GM21526 (cell line): ENCODE data around the gene GCDH.
"Not testable (repeated sequence)": the region's sequence is repeated elsewhere in the genome, so short reads cannot be mapped to it uniquely, and the experiment has no call there.

ENCODE experiments used
- ATAC-seq: cut with Tn5 transposase; IDR thresholded peaks from one replicate; pipeline ENCODE4 v1.9.1; 2021; ENCODE audit warnings: moderate library complexity; ENCODE audit not compliant: unreplicated experiment, low FRiP score

GCDH gene

DNA sequence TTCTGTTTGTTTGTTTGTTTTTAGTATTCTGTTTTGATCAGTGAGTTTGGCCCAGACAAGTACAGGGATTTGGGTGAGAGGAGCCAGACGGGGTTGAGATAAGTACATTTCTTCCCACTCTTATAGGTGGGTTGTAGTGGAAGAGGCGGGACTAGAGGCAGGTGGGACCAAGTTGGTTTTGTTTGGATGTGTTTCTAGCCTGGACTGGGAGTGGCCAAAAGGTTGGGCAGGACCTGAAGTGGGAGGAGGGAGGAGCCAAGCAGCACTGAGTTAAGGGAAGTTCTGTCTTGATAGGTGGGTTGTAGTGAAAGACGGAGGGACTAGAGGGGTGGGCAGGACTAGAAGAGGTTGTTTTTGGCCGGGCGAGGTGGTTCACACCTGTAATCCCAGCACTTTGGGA lies 18.7 kb upstream of the GCDH start:
- no peak for ATAC-seq

GRCh38 chr19:12872941-12873890 lies 17.7 kb upstream of the GCDH start:
- ATAC-seq, result no peak

DNA sequence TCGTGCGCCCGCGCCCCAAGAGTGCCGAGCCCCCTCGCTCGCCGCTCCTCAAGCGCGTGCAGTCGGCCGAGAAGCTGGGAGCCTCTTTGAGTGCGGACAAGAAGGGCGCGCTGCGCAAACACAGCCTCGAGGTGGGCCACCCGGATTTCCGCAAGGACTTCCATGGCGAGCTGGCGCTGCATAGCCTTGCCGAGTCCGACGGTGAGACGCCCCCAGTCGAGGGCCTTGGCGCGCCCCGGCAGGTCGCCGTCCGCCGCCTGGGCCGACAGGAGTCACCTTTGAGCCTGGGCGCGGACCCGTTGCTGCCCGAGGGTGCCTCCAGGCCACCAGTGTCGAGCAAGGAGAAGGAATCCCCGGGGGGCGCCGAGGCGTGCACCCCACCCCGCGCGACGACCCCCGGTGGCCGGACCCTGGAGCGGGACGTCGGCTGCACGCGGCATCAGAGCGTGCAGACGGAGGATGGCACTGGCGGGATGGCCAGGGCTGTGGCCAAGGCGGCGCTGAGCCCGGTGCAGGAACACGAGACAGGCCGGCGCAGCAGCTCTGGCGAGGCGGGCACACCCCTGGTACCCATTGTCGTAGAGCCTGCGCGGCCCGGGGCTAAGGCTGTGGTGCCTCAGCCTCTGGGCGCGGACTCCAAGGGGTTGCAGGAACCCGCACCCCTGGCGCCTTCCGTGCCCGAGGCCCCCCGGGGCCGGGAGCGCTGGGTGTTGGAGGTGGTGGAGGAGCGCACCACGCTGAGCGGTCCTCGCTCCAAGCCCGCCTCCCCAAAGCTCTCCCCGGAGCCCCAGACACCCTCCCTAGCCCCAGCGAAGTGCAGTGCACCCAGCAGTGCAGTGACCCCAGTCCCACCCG lies 16.8 kb upstream of the GCDH start:
- ATAC-seq, result no peak

GRCh38 chr19:12875086-12875485 lies 15.9 kb upstream of the GCDH start:
- no peak for ATAC-seq

DNA sequence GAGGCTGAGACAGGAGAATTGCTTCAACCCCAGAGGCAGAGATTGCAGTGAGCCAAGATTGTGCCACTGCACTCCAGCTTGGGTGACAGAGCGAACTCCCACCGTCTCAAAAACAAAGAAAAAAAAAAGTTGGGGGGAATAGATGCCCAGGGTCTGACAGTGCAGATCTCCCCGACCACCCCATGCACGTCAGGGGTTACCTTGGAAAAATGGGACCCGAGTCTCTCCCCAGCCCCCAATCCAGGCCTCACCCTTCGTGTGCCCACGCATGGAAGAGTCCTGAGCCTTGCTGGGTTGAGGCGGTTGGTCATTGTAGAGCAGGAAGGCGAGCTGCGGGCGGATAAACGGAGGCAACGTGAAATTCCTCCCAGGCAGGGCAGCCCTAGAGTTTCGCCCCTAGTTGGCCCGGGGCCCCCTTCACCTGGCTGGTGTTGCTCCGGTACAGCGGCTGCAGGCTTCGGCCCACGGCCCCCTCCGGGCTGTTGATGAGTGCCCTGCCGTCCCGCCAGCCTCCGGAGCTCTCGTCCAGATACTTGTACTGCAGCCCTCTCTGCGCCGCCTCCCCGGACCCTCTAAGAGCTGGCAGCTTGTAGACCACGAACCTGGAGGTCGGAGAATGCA lies 10.3 kb upstream of the GCDH start:
- peak; percentile 10 for ATAC-seq

DNA sequence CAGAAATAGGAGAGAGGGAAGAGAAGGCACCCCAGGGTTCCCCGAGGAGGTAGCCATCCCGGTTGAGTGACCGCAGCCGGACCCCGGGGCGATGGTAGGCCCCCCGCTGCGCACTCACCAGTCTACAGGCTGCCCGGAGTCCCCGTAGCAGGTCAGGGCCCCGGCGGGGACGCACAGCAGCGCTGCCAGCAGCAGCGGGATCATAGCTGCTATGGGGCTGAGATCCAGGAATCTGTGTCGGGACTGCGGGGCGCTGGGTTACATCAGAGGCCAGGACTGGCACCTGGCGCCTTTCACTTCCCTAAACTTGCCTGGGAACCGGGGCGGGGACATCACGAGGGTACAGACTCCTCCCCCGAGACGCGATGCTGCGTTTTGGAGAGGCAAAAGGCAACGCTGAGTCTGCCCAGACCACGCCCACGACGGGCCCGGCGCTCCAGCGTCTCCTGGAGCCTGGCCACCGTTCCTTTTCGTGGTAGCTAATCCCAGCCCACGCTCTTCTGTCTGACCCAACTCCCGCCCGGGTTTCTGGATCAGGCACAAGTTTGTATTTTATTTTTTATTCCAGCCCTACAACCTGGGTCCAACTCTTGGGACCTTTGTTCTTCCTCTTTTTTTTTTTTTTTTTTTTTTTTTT lies 9.7 kb upstream of the GCDH start, which contains the start of gene DNASE2:
DNASE2 (minus strand) TSS at position 278 of the 637 bp plus-strand sequence; CDS start at position 204, 74 bp downstream.
- peak; percentile 68 for ATAC-seq

DNA sequence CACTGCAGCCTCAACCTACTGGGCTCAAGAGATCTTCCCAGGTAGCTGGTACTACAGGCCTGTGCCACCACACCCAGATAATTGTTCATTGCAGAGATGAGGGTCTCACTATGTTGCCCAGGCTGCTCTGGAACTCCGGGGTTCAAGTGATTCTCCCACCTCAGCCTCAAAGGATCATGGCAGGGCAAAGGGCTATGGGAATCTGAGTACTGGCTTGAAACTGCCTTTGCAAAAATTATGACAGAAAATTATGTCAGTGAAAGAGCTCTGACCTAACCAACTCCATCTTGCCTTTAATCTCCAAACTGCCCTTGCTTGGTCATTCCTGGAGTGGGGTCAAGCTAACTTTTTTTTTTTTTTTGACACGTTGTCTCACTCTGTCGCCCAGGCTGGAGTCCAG lies 8.4 kb upstream of the GCDH start:
- no peak for ATAC-seq

- ATAC-seq, result no peak
Observed at GRCh38 chr19:12884202-12884601, 6.8 kb upstream of the GCDH start.

DNA sequence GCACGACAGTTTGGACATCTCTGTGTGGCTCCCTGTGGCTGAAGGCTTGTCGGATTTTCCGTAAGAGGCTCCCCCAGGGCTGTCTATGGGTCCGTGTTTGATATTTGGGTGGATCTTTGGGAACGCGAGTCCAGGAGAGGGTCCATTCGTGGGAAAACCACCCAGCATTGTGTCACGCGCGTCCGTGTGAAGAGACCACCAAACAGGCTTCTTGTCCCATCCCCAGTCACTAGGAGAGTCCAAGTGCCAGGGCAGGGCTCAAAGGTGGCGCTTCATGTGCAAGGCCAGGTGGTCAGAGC lies 6.4 kb upstream of the GCDH start:
- no peak for ATAC-seq

DNA sequence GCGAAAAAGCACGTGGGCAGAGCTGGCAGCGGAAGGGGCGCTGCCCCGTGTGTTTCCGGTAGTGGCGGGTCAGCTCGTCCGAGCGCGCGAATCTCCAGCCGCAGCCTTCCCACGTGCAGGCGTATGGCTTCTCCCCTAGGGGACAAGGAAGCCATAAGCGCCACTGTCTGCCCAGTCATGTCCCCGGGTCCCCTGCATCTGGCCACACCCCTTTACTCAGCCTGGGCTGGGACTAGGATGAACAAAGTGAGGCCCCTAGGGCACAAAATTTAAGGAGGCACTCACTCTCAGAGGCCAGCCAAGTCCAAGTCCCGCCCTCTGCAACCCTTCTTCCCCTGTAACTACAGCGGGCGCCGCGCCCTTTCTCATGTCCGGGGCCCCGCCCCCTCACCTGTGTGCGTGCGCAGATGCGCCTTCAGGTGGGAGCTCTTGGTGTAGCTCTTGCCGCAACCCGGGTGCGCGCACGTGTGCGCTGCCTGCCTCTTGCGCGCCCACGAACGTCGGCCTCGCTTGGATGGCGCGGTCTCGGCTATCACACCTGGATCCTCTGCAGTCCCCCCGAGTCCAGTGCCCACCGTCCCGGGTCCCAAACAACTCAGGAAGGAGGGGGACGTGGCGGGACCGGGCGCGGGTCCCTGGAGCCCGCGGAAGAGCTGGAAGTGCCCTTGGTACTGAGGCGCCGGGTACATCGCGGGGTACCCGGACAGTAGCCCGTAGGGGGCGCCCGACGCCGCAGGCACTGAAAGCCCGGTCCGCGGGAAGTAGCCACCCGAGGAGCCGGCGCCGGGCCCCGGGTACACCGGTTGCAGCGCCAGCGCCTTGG lies 5.8 kb upstream of the GCDH start:
- ATAC-seq, result no peak

- no peak for ATAC-seq
Observed at GRCh38 chr19:12885749-12886650, 5.0 kb upstream of the GCDH start.

GRCh38 chr19:12886651-12886968 lies 4.3 kb upstream of the GCDH start:
- ATAC-seq, result no peak

- ATAC-seq, result no peak
Observed at GRCh38 chr19:12886969-12887747, 3.8 kb upstream of the GCDH start, which contains the start of gene KLF1. KLF1 (minus strand) TSS chr19:12887201; CDS start chr19:12887140, 61 bp downstream.

GRCh38 chr19:12888006-12888603 lies 2.9 kb upstream of the GCDH start:
- ATAC-seq, result no peak

- not testable (repeated sequence) for ATAC-seq
Observed at GRCh38 chr19:12890299-12890786, 617 bp upstream of the GCDH start.

DNA sequence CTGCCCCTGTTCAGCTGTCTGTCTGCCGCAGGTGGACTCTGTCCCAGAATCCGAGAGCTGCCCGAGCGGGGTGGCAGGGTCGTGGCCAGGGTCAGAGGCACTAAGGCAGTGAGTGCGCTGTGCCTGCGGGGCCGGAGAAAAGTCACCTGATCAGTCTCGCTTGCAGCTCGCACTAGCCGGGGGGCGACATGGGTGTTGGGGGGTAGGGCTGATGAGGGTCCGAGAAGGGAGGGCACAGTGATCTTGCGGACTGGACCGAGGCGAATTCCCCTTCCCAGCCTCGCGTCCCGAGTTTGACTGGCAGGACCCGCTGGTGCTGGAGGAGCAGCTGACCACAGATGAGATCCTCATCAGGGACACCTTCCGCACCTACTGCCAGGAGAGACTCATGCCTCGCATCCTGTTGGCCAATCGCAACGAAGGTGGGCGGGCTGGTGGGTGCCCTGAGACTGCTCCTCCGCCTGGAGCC lies 627 bp downstream of the GCDH start:
- no peak for ATAC-seq

- ATAC-seq, result no peak
Observed at GRCh38 chr19:12893582-12893981, 2.6 kb downstream of the GCDH start.
